Measurements from ENCODE around the gene AKR1D1.

DNA sequence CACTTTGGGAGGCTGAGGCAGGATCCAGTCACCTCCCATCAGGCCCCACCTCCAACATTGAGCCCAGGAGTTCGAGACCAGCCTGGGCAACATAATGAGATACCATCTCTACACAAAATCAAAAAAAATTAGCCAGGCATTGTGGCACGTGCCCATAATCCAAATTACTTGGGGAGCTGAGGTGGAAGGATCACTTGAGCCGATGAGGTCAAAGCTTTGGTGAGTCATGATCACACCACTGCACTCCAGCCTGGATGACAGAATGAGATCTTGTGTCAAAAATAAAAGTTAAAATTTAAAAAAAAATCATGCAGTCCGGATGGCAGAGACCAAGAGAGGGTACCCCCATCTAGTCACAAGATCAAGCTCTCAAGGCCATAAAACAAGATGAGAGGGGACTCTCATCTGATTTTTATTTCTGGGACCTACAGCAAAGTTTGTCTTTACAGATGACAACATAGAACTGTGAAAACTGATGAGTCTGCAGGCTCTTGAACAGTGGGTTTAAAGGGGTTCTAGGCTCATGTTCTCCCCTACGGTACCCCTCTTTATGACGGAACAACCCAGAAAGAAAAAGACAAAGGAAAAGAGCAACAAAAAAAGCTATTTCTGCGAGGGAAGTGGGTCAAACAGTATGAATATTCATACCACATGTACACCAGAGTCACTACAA lies 45.4 kb upstream of the AKR1D1 start:
- TF ChIP-seq, protein P1, sequence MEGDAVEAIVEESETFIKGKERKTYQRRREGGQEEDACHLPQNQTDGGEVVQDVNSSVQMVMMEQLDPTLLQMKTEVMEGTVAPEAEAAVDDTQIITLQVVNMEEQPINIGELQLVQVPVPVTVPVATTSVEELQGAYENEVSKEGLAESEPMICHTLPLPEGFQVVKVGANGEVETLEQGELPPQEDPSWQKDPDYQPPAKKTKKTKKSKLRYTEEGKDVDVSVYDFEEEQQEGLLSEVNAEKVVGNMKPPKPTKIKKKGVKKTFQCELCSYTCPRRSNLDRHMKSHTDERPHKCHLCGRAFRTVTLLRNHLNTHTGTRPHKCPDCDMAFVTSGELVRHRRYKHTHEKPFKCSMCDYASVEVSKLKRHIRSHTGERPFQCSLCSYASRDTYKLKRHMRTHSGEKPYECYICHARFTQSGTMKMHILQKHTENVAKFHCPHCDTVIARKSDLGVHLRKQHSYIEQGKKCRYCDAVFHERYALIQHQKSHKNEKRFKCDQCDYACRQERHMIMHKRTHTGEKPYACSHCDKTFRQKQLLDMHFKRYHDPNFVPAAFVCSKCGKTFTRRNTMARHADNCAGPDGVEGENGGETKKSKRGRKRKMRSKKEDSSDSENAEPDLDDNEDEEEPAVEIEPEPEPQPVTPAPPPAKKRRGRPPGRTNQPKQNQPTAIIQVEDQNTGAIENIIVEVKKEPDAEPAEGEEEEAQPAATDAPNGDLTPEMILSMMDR (IDR thresholded peaks at IDR 0.05) = no peak
- no peak for TF ChIP-seq POLR2A (IDR thresholded peaks at IDR 0.05)
